K562 (cell line): ENCODE measurements around the gene SAMD10. TPM values are rescaled to one million over a fixed set of nuclear protein-coding genes. Genes with fewer than 3 reads are reported as not detected.
A peak's percentile ranks its signal among the peaks of the same experiment; 100 is the strongest.

Source experiments
- ATAC-seq: fragments of 200-7000 bp; cut with Tn5 transposase; 3 replicates; pipeline ENCODE4 v1.9.1; 2020; ENCODE audit warnings: moderate library complexity
- BruUV-seq: library from RNA; stranded (reverse); fragments of 400-500 nt; replicated peaks from 2 replicates; lab custom pipeline; 2021; lab: Mats Ljungman, UMichigan
- CTCF ChIA-PET: fragments of 300-600 bp; formaldehyde crosslinking; extraction: SDS; loops from one replicate; lab custom pipeline; 2021; ENCODE audit warnings: low intra/inter-chr PET ratio; lab: Yijun Ruan, JAX
- POLR2A ChIA-PET: fragments of 300-600, 350-650 bp; sonication (Branson Sonifier 250); formaldehyde crosslinking; extraction: SDS; loops from one replicate; lab custom pipeline; 2021; ENCODE audit warnings: antibody characterized with exemption, inconsistent platforms; lab: Yijun Ruan, JAX
- DNase-seq, 4 experiments: peaks; one replicate each; pipeline versions ENCODE4 v3.0.0 to v3.0.0-alpha.2; 2011 to 2018; ENCODE audit warnings: low spot score in 3 of 4, mixed read lengths in 3 of 4; ENCODE audit errors: extremely low read depth in 1 of 4
- FAIRE-seq: peaks from 2 replicates; lab custom pipeline; 2011; peaks lifted over from hg19 to GRCh38; lab: Jason Lieb, UNC
- H2AFZ ChIP-seq: 2 replicates; pipeline ENCODE4 v1.6.0; 2011; ENCODE audit warnings: low read depth, low read length, control low read depth, inconsistent platforms
- H3K27ac ChIP-seq: fragments of 200-600 bp; 3 replicates; pipeline ENCODE4 v1.8.0; 2011; ENCODE audit warnings: low read depth, mild to moderate bottlenecking, control low read depth, inconsistent platforms, low read length, moderate library complexity, mixed read lengths; ENCODE audit errors: extremely low read depth
- H3K27me3 ChIP-seq, 2 experiments: fragments of 300-600 bp in 1 of 2; 2 replicates in 1 of 2; 3 replicates in 1 of 2; pipeline versions ENCODE4 v1.6.0 to v1.8.0; 2011; ENCODE audit warnings: inconsistent platforms in 2 of 2, low read length in 2 of 2, mild to moderate bottlenecking in 1 of 2, mixed read lengths in 1 of 2, moderate library complexity in 1 of 2; ENCODE audit not compliant: control insufficient read depth in 2 of 2, insufficient read depth in 2 of 2
- H3K36me3 ChIP-seq: fragments of 300-600 bp; 3 replicates; pipeline ENCODE4 v1.8.0; 2011; ENCODE audit warnings: mild to moderate bottlenecking, low read length, inconsistent platforms; ENCODE audit not compliant: control insufficient read depth, insufficient read depth
- H3K4me1 ChIP-seq, 2 experiments: fragments of 200-600 bp in 1 of 2; replicated peaks in 1 of 2; 2 replicates in 1 of 2; 3 replicates in 1 of 2; pipeline versions ENCODE4 v1.5.1 to v1.8.0; 2011; ENCODE audit warnings: inconsistent platforms in 2 of 2, low read length in 2 of 2, mild to moderate bottlenecking in 1 of 2, mixed read lengths in 1 of 2, moderate library complexity in 1 of 2; ENCODE audit not compliant: control insufficient read depth in 2 of 2, insufficient read depth in 2 of 2
- H3K4me2 ChIP-seq: 2 replicates; pipeline ENCODE4 v1.6.1; 2011; ENCODE audit warnings: low read length, control low read depth, inconsistent platforms, mixed read lengths; ENCODE audit not compliant: insufficient read depth
- H3K4me3 ChIP-seq: fragments of 200-600 bp; sonication (generic), shearing (Covaris generic); 2 replicates; pipeline ENCODE4 v1.5.1; 2016; ENCODE audit warnings: control low read depth, inconsistent platforms
- H3K79me2 ChIP-seq: fragments of 200-600 bp; 3 replicates; pipeline ENCODE4 v1.8.0; 2011; ENCODE audit warnings: low read length, inconsistent platforms; ENCODE audit not compliant: control insufficient read depth, insufficient read depth
- H3K9ac ChIP-seq, 2 experiments: 2 replicates each; pipeline versions ENCODE4 v1.6.0 to v1.6.1; 2011; ENCODE audit warnings: low read depth in 2 of 2, low read length in 2 of 2, control low read depth in 1 of 2, inconsistent platforms in 1 of 2, mild to moderate bottlenecking in 1 of 2, mixed read lengths in 1 of 2; ENCODE audit not compliant: insufficient read depth in 1 of 2
- H3K9me1 ChIP-seq: one replicate; pipeline ENCODE4 v1.6.0; 2011; ENCODE audit warnings: inconsistent platforms, mild to moderate bottlenecking, low read length, moderate library complexity; ENCODE audit not compliant: control insufficient read depth, insufficient read depth
- H3K9me3 ChIP-seq: replicated peaks from 2 replicates; pipeline ENCODE4 v1.5.1; 2011; ENCODE audit warnings: low read depth, low read length, inconsistent platforms; ENCODE audit not compliant: control insufficient read depth, insufficient read depth
- H4K20me1 ChIP-seq: replicated peaks from 2 replicates; pipeline ENCODE4 v1.6.1; 2011; ENCODE audit warnings: low read length, inconsistent platforms, mixed read lengths; ENCODE audit not compliant: control insufficient read depth, insufficient read depth
- CHD2 ChIP-seq: IDR thresholded peaks from 2 replicates; pipeline ENCODE4 v1.6.1; 2011; ENCODE audit warnings: low read depth, low read length
- CTBP1 ChIP-seq: fragments of 450-650 bp; IDR thresholded peaks from 2 replicates; pipeline ENCODE4 v1.6.1; 2016; ENCODE audit warnings: borderline replicate concordance
- FOXA3 ChIP-seq, 2 experiments: fragments of 450-650 bp in 1 of 2; sonication (generic) in 1 of 2; formaldehyde crosslinking; IDR thresholded peaks in 1 of 2; conservative IDR thresholded peaks in 1 of 2; 2 replicates each; pipeline versions ENCODE4 v1.4.0 to v1.8.0; 2020 to 2022; ENCODE audit warnings: mild to moderate bottlenecking in 2 of 2, missing genetic modification reagents in 1 of 2
- JUND ChIP-seq, 2 experiments: IDR thresholded peaks; 2 replicates in 1 of 2; 3 replicates in 1 of 2; pipeline ENCODE4 v1.6.1; 2011; ENCODE audit warnings: borderline replicate concordance in 2 of 2, low read depth in 2 of 2, low read length in 2 of 2, improper control_type of control experiment in 1 of 2, missing biosample characterization in 1 of 2, missing genetic modification characterization in 1 of 2, missing genetic modification reagents in 1 of 2
- MYC ChIP-seq, 2 experiments: fragments of 250-450 bp in 1 of 2; sonication (Bioruptor Pico) in 1 of 2; IDR thresholded peaks; 2 replicates each; pipeline versions ENCODE4 v1.5.1 to v1.6.1; 2012 to 2021; ENCODE audit warnings: low read depth in 2 of 2, borderline replicate concordance in 1 of 2, improper control_type of control experiment in 1 of 2, low read length in 1 of 2, mild to moderate bottlenecking in 1 of 2, moderate library complexity in 1 of 2
- NONO ChIP-seq, 2 experiments: fragments of 200-400 bp in 1 of 2; fragments of 450-650 bp in 1 of 2; formaldehyde crosslinking in 1 of 2; IDR thresholded peaks; 2 replicates each; pipeline ENCODE4 v1.6.1; 2017; ENCODE audit warnings: low read depth in 2 of 2, mild to moderate bottlenecking in 2 of 2, moderate library complexity in 2 of 2, low read length in 1 of 2
- RBFOX2 ChIP-seq: fragments of 200-400 bp; formaldehyde crosslinking; IDR thresholded peaks from 2 replicates; pipeline ENCODE4 v1.6.1; 2017; ENCODE audit warnings: low read depth, mild to moderate bottlenecking, low read length, moderate library complexity
- RUNX1 ChIP-seq: sonication (generic); IDR thresholded peaks from 2 replicates; pipeline ENCODE4 v1.6.1; 2016; ENCODE audit warnings: antibody characterized with exemption, low read depth
- SLC30A9 ChIP-seq: fragments of 250-450 bp; sonication (Bioruptor Pico); IDR thresholded peaks from 2 replicates; pipeline ENCODE4 v1.8.0; 2022; ENCODE audit warnings: mild to moderate bottlenecking, moderate library complexity
- XRCC4 ChIP-seq: IDR thresholded peaks from one replicate; pipeline ENCODE4 v1.6.1; 2011; ENCODE audit not compliant: insufficient read depth, insufficient read length; ENCODE audit errors: extremely low read depth
- ZNF175 ChIP-seq: fragments of 200-800 bp; sonication (Bioruptor generic); IDR thresholded peaks from 2 replicates; pipeline ENCODE4 v1.6.1; 2016; ENCODE audit warnings: low read depth, mild to moderate bottlenecking, missing genetic modification characterization, missing compliant biosample characterization
- ZNF740 ChIP-seq, 3 experiments: fragments of 200-800 bp in 1 of 3; sonication (Bioruptor generic) in 1 of 3; sonication (generic) in 1 of 3; formaldehyde crosslinking in 1 of 3; IDR thresholded peaks; 2 replicates each; pipeline versions ENCODE4 v1.6.1 to v1.8.0; 2016 to 2022; ENCODE audit warnings: mild to moderate bottlenecking in 2 of 3, missing compliant biosample characterization in 2 of 3, missing genetic modification characterization in 2 of 3, missing genetic modification reagents in 1 of 3
- WGBS: fragments of 100-300 bp; shearing (Covaris generic); methylation state at CpG from one replicate; pipeline ENCODE4 v1.1.6; 2016; ENCODE audit warnings: low coverage, mixed read lengths; ENCODE audit not compliant: insufficient coverage; ENCODE audit errors: missing lambda C conversion rate; 5-methylcytosine and 5-hydroxymethylcytosine counted together
- in situ Hi-C: fragments of 300-500 bp; cut with MboI; formaldehyde crosslinking; loops from 4 replicates; pipeline ENCODE4 v1.15.0; 2018; ENCODE audit warnings: inconsistent platforms, mixed read lengths
- intact Hi-C: fragments of 100-400 bp; cut with micrococcal nuclease; formaldehyde crosslinking; loops from 2 replicates; pipeline ENCODE4 v1.14.2; 2022
- polyA plus RNA-seq, 8 experiments: library from polyadenylated mRNA; depleted of rRNA in 4 of 8; stranded (reverse) in 5 of 8; unstranded in 3 of 8; fragments of >200 nt; fragmentation: Nextera tagmentation in 2 of 8; fragmentation: Illumina TruSeq in 1 of 8; extraction: Ambion mirVana in 2 of 8; extraction: Trizol in 1 of 8; gene quantifications; 2 replicates each; pipeline versions ENCODE4 v1.2.1 to v1.2.3, GENCODE V29; 2011 to 2014; ENCODE audit warnings: inconsistent platforms in 1 of 8, missing spikeins in 1 of 8
- total RNA-seq, 7 experiments: library from RNA; depleted of rRNA in 6 of 7; stranded (reverse); fragments of >200 nt in 6 of 7; fragmentation: Illumina TruSeq in 2 of 7; extraction: Trizol in 2 of 7; gene quantifications; 2 replicates each; pipeline versions ENCODE4 v1.2.1 to v1.2.3, GENCODE V29; 2011 to 2021; ENCODE audit warnings: low replicate concordance in 1 of 7
- TF ChIP-seq, protein P1 (sequence below): fragments of 250-450 bp; sonication (Bioruptor Pico); IDR thresholded peaks from 2 replicates; pipeline ENCODE4 v1.8.0; 2021; ENCODE audit warnings: borderline replicate concordance, mild to moderate bottlenecking, moderate library complexity; ENCODE audit not compliant: poor library complexity, severe bottlenecking

Gene SAMD10
- total and polyA plus RNA-seq, 9 of the 15 experiments (the other 6 are each of a cell fraction or from before 2014, with no cell fraction given), result 0.37 to 15.2 (median 4.8) TPM

- peak; percentile 83 for TF ChIP-seq MYC (IDR thresholded peaks at IDR 0.05; ENCODE audit: low read depth, low read length)
- no peak for TF ChIP-seq MYC (CRISPR knock-in tag; IDR thresholded peaks at IDR 0.05; ENCODE audit: borderline replicate concordance, low read depth)
- no peak for TF ChIP-seq CTBP1
- TF ChIP-seq CHD2, result peak; percentile 91
- no peak for TF ChIP-seq JUND (IDR thresholded peaks at IDR 0.05; ENCODE audit: borderline replicate concordance, low read depth, low read length)
- no peak for TF ChIP-seq JUND (tag; IDR thresholded peaks at IDR 0.05; ENCODE audit: borderline replicate concordance, low read depth, low read length)
- TF ChIP-seq, all 486 proteins: peak for 19
Measured at GRCh38 chr20:63969838-63970713, 9.4 kb downstream of the SAMD10 start, which contains the start of gene ZNF512B (continued).

- Histone ChIP-seq H3K9ac (peak overlapping the region; percentile 83 to 99), H3K4me2 (peak overlapping the region; percentile 69), H4K20me1 (no peaks in the 10 kb centered on the region), H3K9me3 (no peaks in the 10 kb centered on the region), H3K4me1 (peaks cover 14 to 47% of the 10 kb centered on the region in 2 experiments), H3K27me3 (no peaks in the 10 kb centered on the region), H3K9me1 (no peaks in the 10 kb centered on the region), H3K36me3 (peaks cover 32% of the 10 kb centered on the region; the same call in 1 of the 3 replicates), H3K79me2 (peaks cover 21% of the 10 kb centered on the region), H3K4me3 (peak overlapping the region; percentile 63), H3K27ac (peak overlapping the region; percentile 83), H2AFZ (peak overlapping the region; percentile 44)
- in situ Hi-C loops (no loop called here), intact Hi-C loops (no loop called here)
- CTCF ChIA-PET, result no interaction called here
- under 1% methylated on average over 27 of the region's 70 CpGs for WGBS
- BruUV-seq, result no TSS peak
- DNase-seq, result peak; percentile 37 to 50 (median 44)
- no peak for FAIRE-seq
- no peak for ATAC-seq
- POLR2A ChIA-PET, result interaction anchor here (0.6 to 1.3 kb wide), 4 partner anchors 9 to 15 kb away, joined by 3 to 6 read pairs (median 3); partner anchors contain the start of gene UCKL1
- no peak for TF ChIP-seq XRCC4
- no peak for TF ChIP-seq RUNX1
- no peak for TF ChIP-seq FOXA3 (CRISPR knock-in tag; conservative IDR thresholded peaks at IDR 0.05 in 1 of 2, IDR thresholded peaks at IDR 0.05 in 1 of 2)
- TF ChIP-seq ZNF740 (CRISPR knock-in tag; IDR thresholded peaks at IDR 0.05), result peak; percentile 85; the same call in 1 of the 2 replicates
- TF ChIP-seq ZNF740 (tag; IDR thresholded peaks at IDR 0.05), result peak in 1 of 2 experiments; percentile 79; a peak in 2 of 4 replicates
- TF ChIP-seq, protein P1, sequence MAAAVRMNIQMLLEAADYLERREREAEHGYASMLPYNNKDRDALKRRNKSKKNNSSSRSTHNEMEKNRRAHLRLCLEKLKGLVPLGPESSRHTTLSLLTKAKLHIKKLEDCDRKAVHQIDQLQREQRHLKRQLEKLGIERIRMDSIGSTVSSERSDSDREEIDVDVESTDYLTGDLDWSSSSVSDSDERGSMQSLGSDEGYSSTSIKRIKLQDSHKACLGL (CRISPR knock-in tag), result no peak
- 0 out of 4 replicates have a peak, but pooled peaks of 1 of the 2 experiments have one; percentile 23 for TF ChIP-seq NONO (IDR thresholded peaks at IDR 0.05; ENCODE audit: low read depth in 2 of 2, low read length in 1 of 2)
- TF ChIP-seq RBFOX2, result peak; percentile 53
- TF ChIP-seq ZNF175 (CRISPR knock-in tag), result no peak
- TF ChIP-seq SLC30A9 (CRISPR knock-in tag), result no peak
Measured at GRCh38 chr20:63968928-63969760, 10.3 kb downstream of the SAMD10 start.
